Thoracic aorta (tissue), 2 donors: Measurements from ENCODE around the gene RNF212. TPM values are rescaled to one million over a fixed set of nuclear protein-coding genes. Genes with fewer than 3 reads are reported as not detected.

ENCODE experiments used
- ATAC-seq: fragments of 150-250 bp; one replicate; pipeline ENCODE4 v1.8.0; 2017; ENCODE audit warnings: low read depth; ENCODE audit not compliant: insufficient number of reproducible peaks, low FRiP score
- DNase-seq: peaks from one replicate; pipeline ENCODE4 v3.0.0-alpha.2; 2020; ENCODE audit warnings: low spot score
- H3K27ac ChIP-seq, 2 donors: fragments of 200-600 bp; sonication (generic); 1 replicate in 1 of 2; 2 replicates in 1 of 2; pipeline ENCODE4 v1.5.1; 2016; ENCODE audit warnings: mild to moderate bottlenecking in 2 of 2, moderate library complexity in 2 of 2
- H3K27me3 ChIP-seq: fragments of 200-600 bp; sonication (generic); replicated peaks from 2 replicates; pipeline ENCODE4 v1.6.0; 2016; ENCODE audit warnings: mild to moderate bottlenecking; ENCODE audit not compliant: insufficient read depth
- H3K36me3 ChIP-seq: fragments of 200-600 bp; sonication (generic); one replicate; pipeline ENCODE4 v1.5.1; 2016
- H3K4me1 ChIP-seq, 2 donors: fragments of 200-600 bp; sonication (generic); 1 replicate in 1 of 2; 2 replicates in 1 of 2; pipeline versions ENCODE4 v1.5.1 to v1.6.0; 2016; ENCODE audit warnings: low read depth in 2 of 2, mild to moderate bottlenecking in 1 of 2; ENCODE audit not compliant: control insufficient read depth in 1 of 2
- H3K4me3 ChIP-seq: fragments of 200-600 bp; sonication (generic); 2 replicates; pipeline ENCODE4 v1.5.1; 2016; ENCODE audit warnings: mild to moderate bottlenecking
- H3K9me3 ChIP-seq: fragments of 200-600 bp; sonication (generic); 2 replicates; pipeline ENCODE4 v1.5.1; 2016
- CTCF ChIP-seq: fragments of 200-600 bp; sonication (generic); IDR thresholded peaks from one replicate; pipeline ENCODE4 v1.5.1; 2019; ENCODE audit warnings: antibody characterized with exemption
- total RNA-seq, 2 donors: library from RNA; depleted of rRNA; stranded (reverse); fragments of >200 nt; gene quantifications; one replicate each; pipeline versions ENCODE4 v1.1.0 to v1.2.3, GENCODE V29; 2016

Gene RNF212
- total RNA-seq, 2 donors from 2014 or later: 1.2 to 2.4 TPM

- Histone ChIP-seq H3K27ac (no peak overlapping the region), H3K9me3 (no peaks in the 10 kb centered on the region), H3K36me3 (no peaks in the 10 kb centered on the region), H3K4me1 (peaks cover 17 to 29% of the 10 kb centered on the region in 2 donors), H3K4me3 (no peak overlapping the region), H3K27me3 (no peaks in the 10 kb centered on the region)
- no peak for TF ChIP-seq CTCF
- no peak for ATAC-seq
- DNase-seq: no peak
Measured at GRCh38 chr4:1051472-1051871, 61.9 kb downstream of the RNF212 start.

GRCh38 chr4:1050486-1051213 is 62.7 kb downstream of the RNF212 start:
- no peaks in the 10 kb centered on the region for H3K27me3 ChIP-seq
- ATAC-seq: no peak

GRCh38 chr4:1049591-1049905 is 63.8 kb downstream of the RNF212 start:
- Histone ChIP-seq H3K4me3 (no peak overlapping the region), H3K9me3 (no peaks in the 10 kb centered on the region), H3K27me3 (no peaks in the 10 kb centered on the region), H3K36me3 (no peaks in the 10 kb centered on the region), H3K27ac (no peak overlapping the region), H3K4me1 (peaks cover 23 to 41% of the 10 kb centered on the region in 2 donors)
- no peak for TF ChIP-seq CTCF
- ATAC-seq: no peak
- DNase-seq: no peak

More at GRCh38 chr4:1050486-1051213, 62.7 kb downstream of the RNF212 start:
- no peak for TF ChIP-seq CTCF
- Histone ChIP-seq H3K36me3 (no peaks in the 10 kb centered on the region), H3K9me3 (no peaks in the 10 kb centered on the region), H3K27ac (no peak overlapping the region), H3K4me1 (peaks cover 17 to 30% of the 10 kb centered on the region in 2 donors), H3K4me3 (no peak overlapping the region)
- DNase-seq: no peak

GRCh38 chr4:1048773-1049590 is 64.4 kb downstream of the RNF212 start:
- Histone ChIP-seq H3K4me3 (no peak overlapping the region), H3K4me1 (peaks cover 29 to 46% of the 10 kb centered on the region in 2 donors), H3K36me3 (no peaks in the 10 kb centered on the region), H3K27ac (no peak overlapping the region), H3K9me3 (no peaks in the 10 kb centered on the region), H3K27me3 (no peaks in the 10 kb centered on the region)
- ATAC-seq (no peak), DNase-seq (no peak)
- TF ChIP-seq CTCF: no peak

GRCh38 chr4:1047976-1048772 is 65.2 kb downstream of the RNF212 start:
- ATAC-seq: no peak
- H3K9me3 ChIP-seq: no peaks in the 10 kb centered on the region
- no peak for DNase-seq
- no peaks in the 10 kb centered on the region for H3K27me3 ChIP-seq
- no peak overlapping the region for H3K27ac ChIP-seq
- peaks cover 29 to 45% of the 10 kb centered on the region in 2 donors for H3K4me1 ChIP-seq
- no peak overlapping the region for H3K4me3 ChIP-seq
- TF ChIP-seq CTCF: no peak
- H3K36me3 ChIP-seq: no peaks in the 10 kb centered on the region
